ENCODE results near the gene ALG8.
A peak's percentile ranks its signal among the peaks of the same experiment; 100 is the strongest.
"Not testable (repeated sequence)": the region's sequence is repeated elsewhere in the genome, so short reads cannot be mapped to it uniquely, and the experiment has no call there.

The ALG8 gene

GRCh38 chr11:78082146-78082545, 57.3 kb downstream of the ALG8 start:
- TF ChIP-seq CTCF (conservative IDR thresholded peaks at IDR 0.05; ENCODE audit: low read length) = no peak
- no peak overlapping the region for H3K4me3 ChIP-seq (ENCODE audit: low read length)
- no peak for DNase-seq (ENCODE audit: low read depth)

- no peak for TF ChIP-seq CTCF (conservative IDR thresholded peaks at IDR 0.05; ENCODE audit: low read length)
- H3K4me3 ChIP-seq (ENCODE audit: low read length) = no peak overlapping the region
- no peak for DNase-seq (ENCODE audit: low read depth)
Observed at GRCh38 chr11:78081583-78081982, 57.8 kb downstream of the ALG8 start.

DNA sequence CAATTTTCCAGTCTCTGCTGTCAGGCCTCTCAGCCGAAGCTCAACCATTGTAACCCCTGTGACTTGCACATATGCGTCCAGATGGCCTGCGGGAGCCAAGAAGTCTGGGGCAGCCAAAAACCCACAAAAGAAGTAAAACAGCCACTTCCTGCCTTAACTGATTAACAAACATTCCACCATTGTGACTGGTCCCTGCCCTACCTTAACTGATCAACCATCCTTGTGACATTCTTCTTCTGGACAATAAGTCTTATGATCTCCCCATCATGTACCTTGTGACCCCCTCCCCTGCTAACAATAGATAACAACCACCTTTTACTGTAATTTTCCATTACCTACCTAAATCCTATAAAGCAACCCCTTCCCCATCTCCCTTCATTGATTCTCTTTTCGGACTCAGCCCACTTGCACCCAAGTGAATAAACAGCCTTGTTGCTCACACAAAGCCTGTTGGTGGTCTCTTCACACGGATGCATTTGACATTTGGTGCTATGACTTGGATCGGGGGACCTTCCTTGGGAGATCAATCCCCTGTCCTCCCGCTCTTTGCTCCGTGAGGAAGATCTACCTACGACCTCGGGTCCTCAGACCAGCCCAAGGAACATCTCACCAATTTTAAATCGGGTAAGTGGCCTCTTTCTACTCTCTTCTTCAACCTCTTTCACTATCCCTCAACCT, 58.5 kb downstream of the ALG8 start:
- H3K4me3 ChIP-seq (ENCODE audit: low read length) = no peak overlapping the region
- TF ChIP-seq CTCF (conservative IDR thresholded peaks at IDR 0.05; ENCODE audit: low read length) = no peak
- peak; percentile 74 for DNase-seq (ENCODE audit: low read depth)

DNA sequence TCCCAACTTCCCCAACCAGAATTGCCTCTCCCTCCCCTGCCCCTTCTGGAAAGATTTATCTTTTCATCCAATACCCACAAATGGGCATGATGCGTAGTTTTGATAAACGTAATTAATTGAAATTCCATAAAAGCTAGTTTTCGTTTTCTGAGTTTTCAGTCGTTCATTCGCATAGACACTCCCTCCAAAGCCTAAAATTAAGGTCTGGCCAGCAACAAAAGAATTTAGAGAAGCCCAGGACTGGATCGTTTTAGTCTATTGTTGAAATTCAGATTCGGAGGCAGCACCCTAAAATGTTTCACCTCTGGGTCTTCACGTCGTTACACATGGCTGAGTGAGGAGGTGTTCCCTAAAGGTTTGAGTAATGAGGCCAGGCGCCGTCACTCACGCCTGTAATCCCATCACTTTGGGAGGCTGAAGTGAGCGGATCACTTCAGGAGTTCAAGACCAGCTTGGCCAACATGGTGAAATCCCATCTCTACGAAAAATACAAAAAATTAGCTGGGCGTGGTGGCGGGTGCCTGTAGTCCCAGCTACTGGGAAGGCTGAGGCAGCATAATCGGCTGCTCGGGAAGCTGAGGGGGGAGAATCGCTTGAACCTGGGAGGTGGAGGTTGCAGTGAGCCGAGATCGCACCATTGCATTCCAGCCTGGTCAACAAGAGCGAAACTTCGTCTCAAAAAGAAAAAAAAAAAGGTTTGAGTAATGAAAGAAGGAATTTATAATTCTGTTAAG, 59.2 kb downstream of the ALG8 start:
- H3K4me3 ChIP-seq (ENCODE audit: low read length) = peak overlapping the region; percentile 93
- DNase-seq (ENCODE audit: low read depth) = no peak
- TF ChIP-seq CTCF (conservative IDR thresholded peaks at IDR 0.05; ENCODE audit: low read length) = no peak

DNA sequence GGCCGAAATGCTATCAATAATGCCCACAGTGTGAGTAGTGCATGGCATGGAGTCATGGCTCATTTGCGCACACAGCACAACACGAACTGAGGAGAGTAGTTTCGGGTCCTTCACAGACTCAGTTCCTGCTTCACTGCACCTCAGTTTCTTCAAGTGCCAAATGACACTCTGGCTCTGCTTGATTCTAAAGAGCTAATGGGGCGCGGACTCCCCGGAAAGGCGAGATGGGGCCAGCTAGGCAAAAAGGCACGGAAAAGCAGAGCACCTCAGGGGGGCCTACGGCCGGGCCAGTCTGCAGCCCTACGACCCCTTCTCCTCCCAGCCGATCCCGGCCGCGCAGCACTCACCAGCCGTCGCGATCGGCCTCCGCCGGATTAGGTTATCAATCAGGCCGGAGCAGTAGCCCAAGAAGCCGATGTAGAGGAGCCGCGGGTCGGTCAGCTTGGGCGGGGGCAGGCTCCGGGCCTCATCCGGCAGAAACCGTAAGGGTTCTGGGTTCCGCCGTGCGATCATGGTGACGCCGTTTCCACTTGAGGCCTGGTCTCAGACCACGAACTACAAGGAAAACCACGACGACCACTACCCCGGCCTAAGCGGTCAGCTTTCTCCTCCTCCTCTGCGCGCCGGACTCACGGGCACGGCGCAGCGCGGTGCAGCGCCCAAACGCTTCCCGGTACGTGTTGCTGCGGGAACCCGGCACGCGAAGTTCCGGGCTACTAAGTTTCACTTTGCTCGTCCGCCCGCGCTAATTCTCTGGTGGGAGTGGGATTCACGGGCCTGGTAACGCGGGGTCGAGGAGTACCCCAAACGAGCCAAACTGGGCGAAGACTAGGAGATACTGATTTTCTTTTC, 60.0 kb downstream of the ALG8 start, which contains the start of gene NDUFC2:
Gene NDUFC2 (minus strand): TSS at position 631 of the 852 bp plus-strand sequence. CDS start 118 bp downstream, at position 513.
- no peak for TF ChIP-seq CTCF (conservative IDR thresholded peaks at IDR 0.05; ENCODE audit: low read length)

DNA sequence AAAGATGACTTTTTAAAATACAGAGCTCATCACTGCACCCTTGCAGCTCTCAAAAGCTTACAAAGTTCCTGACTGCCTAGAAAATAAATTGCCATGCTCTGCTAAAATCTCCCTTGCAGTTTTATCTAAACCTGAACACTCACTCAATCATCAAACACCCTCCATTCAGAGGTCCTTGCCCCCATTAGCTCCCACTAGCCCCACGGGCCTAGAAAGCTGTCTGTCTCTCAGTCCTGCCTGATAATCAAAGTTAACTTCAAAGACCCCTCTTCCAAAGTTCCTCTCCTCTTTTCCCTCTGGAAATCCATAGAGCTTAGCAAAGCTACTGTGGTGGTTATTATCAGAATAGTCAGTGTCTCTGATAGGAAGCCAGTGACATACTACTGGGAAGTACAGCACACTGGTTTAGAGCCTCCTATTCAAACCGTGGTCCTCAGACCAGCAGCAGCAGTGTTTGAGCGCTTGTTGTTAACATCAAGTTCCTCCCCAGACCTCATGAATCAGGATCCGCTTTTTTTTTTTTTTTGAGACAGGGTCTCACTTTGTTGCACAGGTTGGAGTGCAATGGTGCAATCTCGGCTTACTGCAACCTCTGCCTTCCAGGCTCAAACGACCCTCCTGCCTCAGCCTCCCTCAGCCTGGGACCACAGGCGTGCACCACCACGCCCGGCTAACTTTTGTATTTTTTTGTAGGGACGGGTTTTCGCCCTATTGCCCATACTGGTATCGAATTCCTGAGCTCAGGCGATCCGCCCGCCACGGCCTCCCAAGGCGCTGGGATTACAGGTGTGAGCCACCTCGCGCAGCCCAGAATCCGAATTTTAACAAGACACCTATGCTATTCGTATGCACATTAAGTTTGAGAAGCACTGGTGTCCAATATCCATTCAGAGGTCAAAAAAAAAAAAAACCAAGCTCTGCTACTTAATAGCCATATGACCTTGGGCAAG, 60.9 kb downstream of the ALG8 start:
- H3K4me3 ChIP-seq (ENCODE audit: low read length) = peak overlapping the region; percentile 93
- no peak for TF ChIP-seq CTCF (conservative IDR thresholded peaks at IDR 0.05; ENCODE audit: low read length)
- DNase-seq (ENCODE audit: low read depth) = no peak

More for the DNA sequence above, 60.0 kb downstream of the ALG8 start, which contains the start of gene NDUFC2:
- peak; percentile 83 for DNase-seq (ENCODE audit: low read depth)
- peak within 1 kb of the TSS; percentile 93 for H3K4me3 ChIP-seq (ENCODE audit: low read length)

GRCh38 chr11:78077592-78077991, 61.8 kb downstream of the ALG8 start:
- not testable (repeated sequence) for DNase-seq (ENCODE audit: low read depth); H3K4me3 ChIP-seq (ENCODE audit: low read length)
